ENCODE data around the gene UIMC1. TPM values are rescaled to one million over a fixed set of nuclear protein-coding genes. Genes with fewer than 3 reads are reported as not detected.

Gene UIMC1
- total and polyA plus RNA-seq, 2 of the 4 experiments (the other 2 are of a cell fraction), result 19.5 to 27.6 TPM

DNA sequence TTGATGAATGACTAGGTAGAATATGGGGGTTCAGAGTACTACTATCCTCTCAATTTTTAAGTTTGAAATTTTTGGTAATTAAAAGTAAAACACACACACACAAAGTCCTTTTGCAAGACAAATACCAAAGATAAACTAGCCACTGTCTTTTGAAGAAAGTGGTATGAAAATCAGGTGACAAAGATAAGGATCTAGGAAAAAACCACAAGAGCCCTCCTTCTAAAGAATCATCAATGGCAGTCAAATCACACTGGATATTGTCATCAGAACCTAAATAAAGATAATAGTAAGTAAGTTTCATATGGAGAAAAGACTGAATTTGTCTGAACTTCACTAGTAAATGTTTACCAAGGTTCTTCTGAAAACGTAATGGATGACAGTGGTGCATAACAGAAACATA lies 76.9 kb downstream of the UIMC1 start:
- Histone ChIP-seq H2AK5ac (ENCODE audit: low read depth, low read length) (no peak overlapping the region), H2AFZ (replicated peaks; ENCODE audit: low read length, poor library complexity) (no peak overlapping the region), H3K9me3 (ENCODE audit: control insufficient read depth, insufficient read depth, low read length) (no peaks in the 10 kb centered on the region), H4K20me1 (ENCODE audit: insufficient read depth, low read length) (no peaks in the 10 kb centered on the region), H3K36me3 (ENCODE audit: control insufficient read depth, insufficient read depth, low read length) (peaks cover 14% of the 10 kb centered on the region), H3K79me1 (ENCODE audit: low read depth in 1 of 2, low read length in 2 of 2) (peaks cover 5 to 7% of the 10 kb centered on the region in 2 experiments; a peak in 2 of 4 replicates), H2BK5ac (ENCODE audit: low read depth, low read length, poor library complexity, severe bottlenecking) (no peak overlapping the region), H3K4me2 (ENCODE audit: low read depth, low read length) (no peak overlapping the region), H3K27ac (ENCODE audit: insufficient read depth, low read length) (no peak overlapping the region), H3K4me3 (ENCODE audit: insufficient read depth, low read depth, low read length) (no peak overlapping the region), H4K5ac (ENCODE audit: low read depth, low read length) (no peak overlapping the region), H2BK20ac (ENCODE audit: low read depth, low read length) (no peak overlapping the region), H3K4ac (ENCODE audit: low read depth, low read length) (no peak overlapping the region), H3K18ac (ENCODE audit: low read depth, low read length) (no peak overlapping the region), H2BK120ac (ENCODE audit: low read depth, low read length) (no peak overlapping the region), H3K23ac (ENCODE audit: low read depth, low read length) (no peak overlapping the region), H3K9ac (ENCODE audit: low read depth, low read length) (no peak overlapping the region), H2BK15ac (ENCODE audit: low read depth, low read length) (no peak overlapping the region), H3K56ac (ENCODE audit: extremely low read depth, insufficient read depth, low read length) (no peak overlapping the region), H4K91ac (ENCODE audit: insufficient read depth, low read depth, low read length) (no peak overlapping the region), H3K27me3 (ENCODE audit: control insufficient read depth, insufficient read depth, low read length) (no peaks in the 10 kb centered on the region), H2AK9ac (replicated peaks; ENCODE audit: low read depth, low read length, poor library complexity) (no peak overlapping the region), H4K8ac (ENCODE audit: low read depth in 2 of 2, low read length in 2 of 2) (no peak overlapping the region), H3K14ac (replicated peaks; ENCODE audit: low read depth, low read length) (no peak overlapping the region), H3K4me1 (ENCODE audit: control insufficient read depth, insufficient read depth, low read length) (no peaks in the 10 kb centered on the region), H3K9me1 (ENCODE audit: insufficient read depth, low read length) (no peaks in the 10 kb centered on the region)
- TF ChIP-seq ELK1 (IDR thresholded peaks at IDR 0.05; ENCODE audit: borderline replicate concordance, low read depth, low read length), result no peak
- no peak for TF ChIP-seq MAZ (IDR thresholded peaks at IDR 0.05; ENCODE audit: borderline replicate concordance, low read depth, low read length)
- no peak for TF ChIP-seq FOS (IDR thresholded peaks at IDR 0.05; ENCODE audit: low read depth, low read length)
- no peak for TF ChIP-seq POLR2A (IDR thresholded peaks at IDR 0.05; ENCODE audit: low read depth, low read length)
- TF ChIP-seq RFX5 (IDR thresholded peaks at IDR 0.05; ENCODE audit: low read depth, low read length), result no peak
- TF ChIP-seq NFE2L2 (IDR thresholded peaks at IDR 0.05; ENCODE audit: low read depth, low read length), result no peak
- TF ChIP-seq RAD21 (IDR thresholded peaks at IDR 0.05; ENCODE audit: low read length), result no peak
- TF ChIP-seq, protein P1, sequence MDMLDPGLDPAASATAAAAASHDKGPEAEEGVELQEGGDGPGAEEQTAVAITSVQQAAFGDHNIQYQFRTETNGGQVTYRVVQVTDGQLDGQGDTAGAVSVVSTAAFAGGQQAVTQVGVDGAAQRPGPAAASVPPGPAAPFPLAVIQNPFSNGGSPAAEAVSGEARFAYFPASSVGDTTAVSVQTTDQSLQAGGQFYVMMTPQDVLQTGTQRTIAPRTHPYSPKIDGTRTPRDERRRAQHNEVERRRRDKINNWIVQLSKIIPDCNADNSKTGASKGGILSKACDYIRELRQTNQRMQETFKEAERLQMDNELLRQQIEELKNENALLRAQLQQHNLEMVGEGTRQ (IDR thresholded peaks at IDR 0.05; ENCODE audit: low read depth, low read length), result no peak
- TF ChIP-seq RCOR1 (IDR thresholded peaks at IDR 0.05; ENCODE audit: insufficient replicate concordance, low read length), result no peak
- TF ChIP-seq CTCF (conservative IDR thresholded peaks at IDR 0.05; ENCODE audit: low read depth, low read length), result no peak
- no peak for TF ChIP-seq MAFK (IDR thresholded peaks at IDR 0.05; ENCODE audit: low read depth, low read length)
- no peak for TF ChIP-seq MXI1 (IDR thresholded peaks at IDR 0.05; ENCODE audit: borderline replicate concordance, low read depth, low read length)
- TF ChIP-seq CEBPB (IDR thresholded peaks at IDR 0.05; ENCODE audit: low read depth, low read length), result no peak
- no peak for TF ChIP-seq BHLHE40 (IDR thresholded peaks at IDR 0.05; ENCODE audit: low read depth, low read length)
- no peak for TF ChIP-seq SMC3 (IDR thresholded peaks at IDR 0.05; ENCODE audit: low read depth, low read length)
- no peak for TF ChIP-seq CHD1 (IDR thresholded peaks at IDR 0.05; ENCODE audit: low read depth, low read length)
- intact Hi-C loops (cut with micrococcal nuclease), result no loop called here
- no peak for DNase-seq
- no CpG with 5 or more reads among the region's 1 CpG for WGBS, 2 experiments (ENCODE audit: extremely low coverage in 2 of 2, insufficient read length in 1 of 2)
- CTCF ChIA-PET, result no interaction called here
- no peak for ATAC-seq (ENCODE audit: low read depth)
- no TSS peak for BruUV-seq (replicated peaks)
- POLR2A ChIA-PET (ENCODE audit: unreplicated experiment), result no interaction called here
- dilution Hi-C loops (cut with HindIII; ENCODE audit: low sequenced_read_pairs, unreplicated experiment), result no loop called here
- in situ Hi-C loops (cut with MboI; ENCODE audit: low sequenced_read_pairs), result no loop called here

Data from IMR-90 (cell line).